Liver (tissue), 9 donors: ENCODE results near the gene RBM33. TPM values are rescaled to one million over a fixed set of nuclear protein-coding genes. Genes with fewer than 3 reads are reported as not detected.

Source experiments
- DNase-seq: peaks from one replicate; pipeline ENCODE4 v3.0.0-alpha.2; 2017; ENCODE audit warnings: low spot score
- H3K27ac ChIP-seq, 2 donors: one replicate each; pipeline ENCODE4 v1.7.0; 2013; ENCODE audit warnings: inconsistent platforms in 2 of 2, low read length in 2 of 2, control low read depth in 1 of 2, low read depth in 1 of 2, mild to moderate bottlenecking in 1 of 2
- H3K27me3 ChIP-seq, 4 donors: one replicate each; pipeline versions ENCODE4 v1.6.1 to v1.7.0; 2013; ENCODE audit warnings: low read length in 3 of 4, inconsistent platforms in 1 of 4, mild to moderate bottlenecking in 1 of 4, moderate library complexity in 1 of 4; ENCODE audit not compliant: control insufficient read depth in 4 of 4, insufficient read depth in 4 of 4
- H3K36me3 ChIP-seq, 4 donors: one replicate each; pipeline versions ENCODE4 v1.6.1 to v1.7.0; 2013; ENCODE audit warnings: low read length in 3 of 4, mild to moderate bottlenecking in 3 of 4, low read depth in 1 of 4, moderate library complexity in 1 of 4; ENCODE audit not compliant: control insufficient read depth in 4 of 4, insufficient read depth in 3 of 4
- H3K4me1 ChIP-seq, 4 donors: one replicate each; pipeline versions ENCODE4 v1.6.1 to v1.7.0; 2013; ENCODE audit warnings: low read length in 3 of 4, mild to moderate bottlenecking in 3 of 4, moderate library complexity in 1 of 4; ENCODE audit not compliant: control insufficient read depth in 4 of 4, insufficient read depth in 4 of 4
- H3K4me3 ChIP-seq, 3 donors: one replicate each; pipeline versions ENCODE4 v1.6.1 to v1.7.0; 2013; ENCODE audit warnings: low read length in 3 of 3, control low read depth in 1 of 3, low read depth in 1 of 3, mild to moderate bottlenecking in 1 of 3
- H3K9ac ChIP-seq, 2 donors: one replicate each; pipeline ENCODE4 v1.7.0; 2013; ENCODE audit warnings: low read length in 2 of 2, mild to moderate bottlenecking in 2 of 2, moderate library complexity in 2 of 2, control low read depth in 1 of 2, low read depth in 1 of 2
- H3K9me3 ChIP-seq, 4 donors: one replicate each; pipeline versions ENCODE4 v1.6.1 to v1.7.0; 2013; ENCODE audit warnings: low read length in 3 of 4; ENCODE audit not compliant: control insufficient read depth in 4 of 4
- ATF3 ChIP-seq: IDR thresholded peaks from 2 replicates; pipeline ENCODE4 v1.6.1; 2016; ENCODE audit warnings: antibody characterized with exemption
- EGR1 ChIP-seq, 2 donors: IDR thresholded peaks; 2 replicates each; pipeline ENCODE4 v1.6.1; 2016 to 2018; ENCODE audit warnings: antibody characterized with exemption in 2 of 2, low read depth in 2 of 2
- FOXA1 ChIP-seq: IDR thresholded peaks from 2 replicates; pipeline ENCODE4 v1.6.1; 2016; ENCODE audit warnings: antibody characterized with exemption
- FOXA2 ChIP-seq: IDR thresholded peaks from 2 replicates; pipeline ENCODE4 v1.6.1; 2016; ENCODE audit warnings: antibody characterized with exemption
- HNF4G ChIP-seq: IDR thresholded peaks from 2 replicates; pipeline ENCODE4 v1.6.1; 2016; ENCODE audit warnings: antibody characterized with exemption
- JUND ChIP-seq, 2 donors: IDR thresholded peaks; 2 replicates each; pipeline ENCODE4 v1.6.1; 2016; ENCODE audit warnings: antibody characterized with exemption in 2 of 2
- MAX ChIP-seq: IDR thresholded peaks from 2 replicates; pipeline ENCODE4 v1.6.1; 2016; ENCODE audit warnings: antibody characterized with exemption
- NR2F2 ChIP-seq: IDR thresholded peaks from 2 replicates; pipeline ENCODE4 v1.6.1; 2016; ENCODE audit warnings: antibody characterized with exemption
- RAD21 ChIP-seq, 2 donors: IDR thresholded peaks; 2 replicates each; pipeline ENCODE4 v1.6.1; 2016; ENCODE audit warnings: antibody characterized with exemption in 2 of 2, mild to moderate bottlenecking in 2 of 2
- REST ChIP-seq: IDR thresholded peaks from 2 replicates; pipeline ENCODE4 v1.6.1; 2016; ENCODE audit warnings: antibody characterized with exemption, mild to moderate bottlenecking
- RXRA ChIP-seq, 2 donors: IDR thresholded peaks; 2 replicates each; pipeline ENCODE4 v1.6.1; 2017 to 2018; ENCODE audit warnings: antibody characterized with exemption in 2 of 2, mild to moderate bottlenecking in 1 of 2
- SP1 ChIP-seq: IDR thresholded peaks from 2 replicates; pipeline ENCODE4 v1.6.1; 2018; ENCODE audit warnings: antibody characterized with exemption, mild to moderate bottlenecking
- TAF1 ChIP-seq: conservative IDR thresholded peaks from 2 replicates; pipeline ENCODE4 v1.6.1; 2016; ENCODE audit warnings: antibody characterized with exemption, mild to moderate bottlenecking
- YY1 ChIP-seq: IDR thresholded peaks from 2 replicates; pipeline ENCODE4 v1.6.1; 2016; ENCODE audit warnings: antibody characterized with exemption, mild to moderate bottlenecking
- ZBTB33 ChIP-seq: IDR thresholded peaks from 2 replicates; pipeline ENCODE4 v1.6.1; 2016; ENCODE audit warnings: antibody characterized with exemption
- WGBS: extraction: QIAGEN DNeasy Blood & Tissue Kit; methylation state at CpG from one replicate; pipeline ENCODE4 v1.1.7; 2013; 5-methylcytosine and 5-hydroxymethylcytosine counted together
- polyA plus RNA-seq, 2 donors: library from polyadenylated mRNA; stranded (reverse) in 1 of 2; unstranded in 1 of 2; fragments of 200-250 nt in 1 of 2; fragments of >200 nt in 1 of 2; fragmentation: Nextera tagmentation in 1 of 2; extraction: Ambion mirVana in 1 of 2; gene quantifications; one replicate each; pipeline versions ENCODE4 v1.2.1 to v1.2.3, GENCODE V29; 2013 to 2015
- total RNA-seq, 2 donors: library from RNA; depleted of rRNA; stranded (reverse); fragments of >200 nt; gene quantifications; one replicate each; pipeline ENCODE4 v1.2.3, GENCODE V29; 2014
- donor health status: healthy.
- donor health status: healthy.
- donor health status: healthy.
- donor health status: healthy.
- donor health status: healthy.

RBM33 gene
- total and polyA plus RNA-seq, 4 donors = 7.8 to 48.9 (median 28.2) TPM

GRCh38 chr7:155710530-155710929 is 66.1 kb downstream of the RBM33 start:
- no peak overlapping the region for H3K9ac ChIP-seq
- 96% methylated on average over 1 of the region's 1 CpG for WGBS
- H3K4me1 ChIP-seq = peaks cover 11 to 46% (median 27%) of the 10 kb centered on the region in 4 donors
- H3K4me3 ChIP-seq = no peak overlapping the region
- no peak for DNase-seq
- H3K27me3 ChIP-seq = no peaks in the 10 kb centered on the region
- TF ChIP-seq NR2F2 = no peak
- no peak for TF ChIP-seq HNF4G
- no peak for TF ChIP-seq EGR1 (IDR thresholded peaks at IDR 0.05; ENCODE audit: low read depth in 2 of 2)
- TF ChIP-seq JUND (IDR thresholded peaks at IDR 0.05) = no peak
- no peak for TF ChIP-seq YY1
- no peaks in the 10 kb centered on the region for H3K9me3 ChIP-seq
- no peak overlapping the region for H3K27ac ChIP-seq
- H3K36me3 ChIP-seq = peaks cover 6 to 37% (median 33%) of the 10 kb centered on the region in 4 donors

- Histone ChIP-seq H3K4me3 (no peak overlapping the region), H3K27me3 (no peaks in the 10 kb centered on the region), H3K9ac (no peak overlapping the region), H3K27ac (no peak overlapping the region), H3K9me3 (no peaks in the 10 kb centered on the region), H3K4me1 (peaks cover 11 to 46% (median 32%) of the 10 kb centered on the region in 4 donors), H3K36me3 (peaks cover 5 to 37% (median 33%) of the 10 kb centered on the region in 4 donors)
- DNase-seq = no peak
- TF ChIP-seq ZBTB33 = no peak
- TF ChIP-seq RXRA (IDR thresholded peaks at IDR 0.05) = no peak
- no peak for TF ChIP-seq TAF1
- WGBS = 97% methylated on average over 16 of the region's 16 CpGs
Measured at GRCh38 chr7:155711081-155711480, 66.6 kb downstream of the RBM33 start.

- DNase-seq = no peak
- no peaks in the 10 kb centered on the region for H3K27me3 ChIP-seq
- no peak overlapping the region for H3K9ac ChIP-seq
- 70% methylated on average over 10 of the region's 10 CpGs for WGBS
- no peak overlapping the region for H3K27ac ChIP-seq
- TF ChIP-seq EGR1 (IDR thresholded peaks at IDR 0.05; ENCODE audit: low read depth in 2 of 2) = no peak
- no peaks in the 10 kb centered on the region for H3K9me3 ChIP-seq
- H3K36me3 ChIP-seq = peaks cover 3 to 24% (median 20%) of the 10 kb centered on the region in 4 donors
- peaks cover 14 to 65% (median 53%) of the 10 kb centered on the region in 4 donors for H3K4me1 ChIP-seq
- H3K4me3 ChIP-seq = no peak overlapping the region
Measured at GRCh38 chr7:155713384-155713783, 68.9 kb downstream of the RBM33 start.

GRCh38 chr7:155714702-155715101 is 70.2 kb downstream of the RBM33 start:
- Histone ChIP-seq H3K4me3 (no peak overlapping the region), H3K27me3 (no peaks in the 10 kb centered on the region), H3K27ac (peak overlapping the region; percentile 11 to 38), H3K4me1 (peaks cover 13 to 61% (median 53%) of the 10 kb centered on the region in 4 donors), H3K9me3 (no peaks in the 10 kb centered on the region), H3K36me3 (peaks cover 3 to 20% (median 18%) of the 10 kb centered on the region in 4 donors), H3K9ac (no peak overlapping the region)
- no peak for DNase-seq
- 78% methylated on average over 6 of the region's 6 CpGs for WGBS
- TF ChIP-seq FOXA2 = no peak
- no peak for TF ChIP-seq NR2F2
- no peak for TF ChIP-seq TAF1
- no peak for TF ChIP-seq REST
- no peak for TF ChIP-seq ZBTB33
- TF ChIP-seq RAD21 (IDR thresholded peaks at IDR 0.05) = no peak
- no peak for TF ChIP-seq SP1
- TF ChIP-seq ATF3 = no peak
- TF ChIP-seq MAX = no peak
- TF ChIP-seq FOXA1 = no peak
- no peak for TF ChIP-seq YY1
